CD4-positive, alpha-beta memory T cell (primary cell): ENCODE measurements around the gene HECTD1. TPM values are rescaled to one million over a fixed set of nuclear protein-coding genes. Genes with fewer than 3 reads are reported as not detected.
A peak's percentile ranks its signal among the peaks of the same experiment; 100 is the strongest.

ENCODE experiments used
- CTCF ChIA-PET: fragments of 350-600 bp; sonication (Branson Sonifier 250); formaldehyde crosslinking; loops from one replicate; lab custom pipeline; 2021; ENCODE audit warnings: inconsistent platforms; ENCODE audit not compliant: partially characterized antibody; lab: Charles Lee
- POLR2A ChIA-PET: fragments of 350-600 bp; sonication (Branson Sonifier 250); formaldehyde crosslinking; loops from one replicate; lab custom pipeline; 2021; ENCODE audit not compliant: partially characterized antibody; lab: Charles Lee
- DNase-seq, 5 donors: peaks; one replicate each; pipeline versions ENCODE4 v3.0.0 to v3.0.0-alpha.2; 2020 to 2022; ENCODE audit warnings: mixed read lengths in 1 of 5
- H3K27ac ChIP-seq: one replicate; pipeline ENCODE4 v1.7.0; 2013; ENCODE audit warnings: low read depth, low read length
- H3K27me3 ChIP-seq: 2 replicates; pipeline ENCODE4 v1.7.0; 2013; ENCODE audit warnings: mild to moderate bottlenecking, low read length, moderate library complexity; ENCODE audit not compliant: insufficient read depth
- H3K36me3 ChIP-seq: 2 replicates; pipeline ENCODE4 v1.7.0; 2013; ENCODE audit warnings: mild to moderate bottlenecking, low read length, moderate library complexity; ENCODE audit not compliant: insufficient read depth
- H3K4me1 ChIP-seq: 2 replicates; pipeline ENCODE4 v1.7.0; 2013; ENCODE audit warnings: mild to moderate bottlenecking, low read length, moderate library complexity; ENCODE audit not compliant: insufficient read depth
- H3K4me3 ChIP-seq, 2 donors: one replicate each; pipeline ENCODE4 v1.7.0; 2013; ENCODE audit warnings: low read length in 2 of 2, mild to moderate bottlenecking in 1 of 2
- H3K9me3 ChIP-seq, 2 donors: one replicate each; pipeline ENCODE4 v1.7.0; 2013; ENCODE audit warnings: low read length in 2 of 2, control low read depth in 1 of 2; ENCODE audit not compliant: control insufficient read depth in 1 of 2
- H3K27ac Mint-ChIP-seq, 7 donors: one replicate each; pipeline ENCODE4 v1.8.0; 2020 to 2021; ENCODE audit warnings: mixed read lengths in 7 of 7, mild to moderate bottlenecking in 6 of 7, inconsistent platforms in 3 of 7, moderate library complexity in 3 of 7
- H3K27me3 Mint-ChIP-seq, 2 donors: one replicate each; pipeline ENCODE4 v1.8.0; 2020 to 2021; ENCODE audit warnings: mixed read lengths in 2 of 2
- H3K36me3 Mint-ChIP-seq, 2 donors: one replicate each; pipeline ENCODE4 v1.8.0; 2020 to 2021; ENCODE audit warnings: mixed read lengths in 2 of 2, inconsistent platforms in 1 of 2, mild to moderate bottlenecking in 1 of 2
- H3K4me1 Mint-ChIP-seq, 4 donors: one replicate each; pipeline ENCODE4 v1.8.0; 2020 to 2021; ENCODE audit warnings: mixed read lengths in 4 of 4, mild to moderate bottlenecking in 1 of 4
- H3K4me3 Mint-ChIP-seq, 8 donors: one replicate each; pipeline ENCODE4 v1.8.0; 2020 to 2021; ENCODE audit warnings: mixed read lengths in 8 of 8, mild to moderate bottlenecking in 7 of 8, moderate library complexity in 6 of 8, inconsistent platforms in 3 of 8
- H3K9me3 Mint-ChIP-seq, 8 donors: one replicate each; pipeline ENCODE4 v1.8.0; 2020 to 2021; ENCODE audit warnings: mixed read lengths in 8 of 8, mild to moderate bottlenecking in 5 of 8, inconsistent platforms in 3 of 8, moderate library complexity in 1 of 8
- intact Hi-C: fragments of 100-400 bp; cut with micrococcal nuclease; formaldehyde crosslinking; loops from one replicate; pipeline ENCODE4 v1.15.1; 2023
- polyA plus RNA-seq, 2 donors: library from polyadenylated mRNA; unstranded; fragments of 300-500 nt; fragmentation: Illumina TruSeq; gene quantifications; one replicate each; pipeline ENCODE4 v1.2.3, GENCODE V29; 2021
- total RNA-seq, 2 experiments: library from RNA; stranded (reverse); gene quantifications; one replicate each; pipeline ENCODE4 v1.2.3, GENCODE V29; 2021

The HECTD1 gene
- total and polyA plus RNA-seq, 4 experiments from 2014 or later: 15.6 to 170 (median 96.6) TPM

GRCh38 chr14:31162910-31163649 lies 44.5 kb downstream of the HECTD1 start:
- Mint-ChIP-seq H3K27me3 (no peaks in the 10 kb centered on the region), H3K4me3 (no peak overlapping the region), H3K36me3 (peaks cover 30 to 66% of the 10 kb centered on the region in 2 donors), H3K27ac (peak overlapping the region in 2 of 7 donors; percentile 74 to 78), H3K4me1 (peaks cover 0 to 9% (median 1%) of the 10 kb centered on the region in 4 donors), H3K9me3 (no peaks in the 10 kb centered on the region)
- Histone ChIP-seq H3K36me3 (peaks cover 19% of the 10 kb centered on the region), H3K4me3 (no peak overlapping the region), H3K9me3 (no peaks in the 10 kb centered on the region), H3K27ac (no peak overlapping the region), H3K4me1 (no peaks in the 10 kb centered on the region), H3K27me3 (no peaks in the 10 kb centered on the region)
- intact Hi-C loops: no loop called here
- ChIA-PET CTCF (interaction anchor here (1.7 kb wide), 1 partner anchor 11 kb away, joined by 3 read pairs; no protein-coding TSS in a partner anchor), POLR2A (no interaction called here)
- no peak for DNase-seq

- no peaks in the 10 kb centered on the region for H3K9me3 ChIP-seq
- H3K27ac ChIP-seq: no peak overlapping the region
- DNase-seq: no peak
- no peaks in the 10 kb centered on the region for H3K27me3 ChIP-seq
- Mint-ChIP-seq H3K4me1 (peaks cover 0 to 5% (median 1%) of the 10 kb centered on the region in 4 donors), H3K9me3 (no peaks in the 10 kb centered on the region), H3K27me3 (no peaks in the 10 kb centered on the region), H3K36me3 (peaks cover 26 to 61% of the 10 kb centered on the region in 2 donors), H3K27ac (no peak overlapping the region), H3K4me3 (no peak overlapping the region)
- no peaks in the 10 kb centered on the region for H3K4me1 ChIP-seq
- intact Hi-C loops: no loop called here
- no peak overlapping the region for H3K4me3 ChIP-seq
- CTCF ChIA-PET: no interaction called here
- H3K36me3 ChIP-seq: peaks cover 14% of the 10 kb centered on the region
- POLR2A ChIA-PET: no interaction called here
These were observed 46.3 kb downstream of the HECTD1 start for GRCh38 chr14:31161274-31161673.

GRCh38 chr14:31159682-31160296 lies 47.8 kb downstream of the HECTD1 start:
- no peaks in the 10 kb centered on the region for H3K27me3 ChIP-seq
- ChIA-PET POLR2A (interaction anchor here (0.7 kb wide), 1 partner anchor 350 kb away, joined by 3 read pairs; no protein-coding TSS in a partner anchor), CTCF (interaction anchor here (0.8 kb wide), 1 partner anchor 46 kb away, joined by 4 read pairs; no protein-coding TSS in a partner anchor)
- H3K36me3 Mint-ChIP-seq: peaks cover 22 to 58% of the 10 kb centered on the region in 2 donors
- H3K4me1 ChIP-seq: no peaks in the 10 kb centered on the region
- H3K9me3 Mint-ChIP-seq: no peaks in the 10 kb centered on the region
- intact Hi-C loops: loop anchor here (10.0 kb wide), 1 partner anchor 195 kb away; no protein-coding TSS in a partner anchor
- H3K27me3 Mint-ChIP-seq: no peaks in the 10 kb centered on the region
- no peak overlapping the region for H3K27ac Mint-ChIP-seq
- H3K36me3 ChIP-seq: peaks cover 20% of the 10 kb centered on the region
- no peak for DNase-seq
- no peak overlapping the region for H3K4me3 ChIP-seq
- no peaks in the 10 kb centered on the region for H3K9me3 ChIP-seq
- H3K27ac ChIP-seq: no peak overlapping the region
- H3K4me1 Mint-ChIP-seq: peaks cover 0 to 2% (median 0%) of the 10 kb centered on the region in 4 donors
- H3K4me3 Mint-ChIP-seq: no peak overlapping the region

DNA sequence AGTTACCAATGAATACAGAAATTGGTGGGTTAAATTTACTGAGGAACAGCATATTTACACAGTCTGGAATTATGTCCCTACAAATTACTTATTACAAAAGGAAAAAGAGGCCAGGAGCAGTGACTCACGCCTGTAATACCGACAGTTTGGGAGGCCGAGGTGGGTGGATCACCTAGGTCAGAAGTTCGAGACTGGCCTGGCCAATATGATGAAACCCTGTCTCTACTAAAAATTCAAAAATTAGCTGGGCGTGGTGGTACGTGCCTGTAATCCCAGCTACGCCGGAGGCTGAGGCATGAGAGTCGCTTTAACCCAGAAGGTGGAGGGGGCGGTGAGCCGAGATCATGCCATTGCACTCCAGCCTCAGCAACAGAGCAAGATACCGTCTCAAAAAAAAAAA lies 52.6 kb downstream of the HECTD1 start:
- Mint-ChIP-seq H3K27ac (peak overlapping the region in 2 of 7 donors; percentile 36 to 65), H3K36me3 (peaks cover 28 to 47% of the 10 kb centered on the region in 2 donors), H3K4me3 (peak overlapping the region in 1 of 8 donors; percentile 54), H3K4me1 (peaks cover 0 to 1% (median 0%) of the 10 kb centered on the region in 4 donors), H3K27me3 (no peaks in the 10 kb centered on the region), H3K9me3 (no peaks in the 10 kb centered on the region)
- H3K4me1 ChIP-seq: no peaks in the 10 kb centered on the region
- H3K27ac ChIP-seq: no peak overlapping the region
- no peak for DNase-seq
- peaks cover 30% of the 10 kb centered on the region for H3K36me3 ChIP-seq
- intact Hi-C loops: loop anchor here (10.0 kb wide), 1 partner anchor 200 kb away; no protein-coding TSS in a partner anchor
- H3K27me3 ChIP-seq: no peaks in the 10 kb centered on the region
- POLR2A ChIA-PET: no interaction called here
- H3K4me3 ChIP-seq: no peak overlapping the region
- CTCF ChIA-PET: no interaction called here
- H3K9me3 ChIP-seq: no peaks in the 10 kb centered on the region

- intact Hi-C loops: no loop called here
- Mint-ChIP-seq H3K9me3 (no peaks in the 10 kb centered on the region), H3K27me3 (no peaks in the 10 kb centered on the region), H3K4me3 (no peak overlapping the region), H3K27ac (no peak overlapping the region), H3K36me3 (peaks cover 23 to 52% of the 10 kb centered on the region in 2 donors), H3K4me1 (no peaks in the 10 kb centered on the region)
- Histone ChIP-seq H3K4me3 (no peak overlapping the region), H3K4me1 (no peaks in the 10 kb centered on the region), H3K36me3 (peaks cover 47% of the 10 kb centered on the region), H3K9me3 (no peaks in the 10 kb centered on the region), H3K27ac (no peak overlapping the region), H3K27me3 (no peaks in the 10 kb centered on the region)
- no peak for DNase-seq
- ChIA-PET CTCF (no interaction called here), POLR2A (no interaction called here)
These were observed 65.0 kb downstream of the HECTD1 start for GRCh38 chr14:31142455-31143087.

DNA sequence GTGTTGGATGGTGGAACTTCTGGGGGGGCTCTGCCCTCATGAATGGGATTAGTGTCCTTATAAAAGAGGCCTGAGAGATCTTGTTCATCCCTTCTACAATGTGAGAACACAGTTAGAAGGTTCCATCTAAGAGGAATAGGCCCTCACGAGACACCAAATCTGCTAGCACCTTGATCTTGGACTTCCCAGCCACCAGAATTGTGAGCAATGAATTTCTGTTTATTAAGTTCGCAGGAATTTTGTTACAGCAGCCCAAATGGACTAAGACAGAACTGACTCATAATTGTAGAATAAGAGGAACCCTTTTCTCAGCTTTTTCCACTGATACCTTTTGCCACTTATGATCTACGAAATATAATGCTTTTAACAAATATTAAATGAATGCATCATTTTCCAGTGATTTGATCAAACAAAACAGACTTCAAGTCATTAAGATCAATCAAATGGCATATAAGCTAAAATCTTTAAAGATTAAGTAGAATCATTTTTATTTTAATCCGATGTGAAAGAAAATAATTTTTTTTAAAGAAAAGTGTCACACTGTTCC lies 68.2 kb downstream of the HECTD1 start:
- no peak overlapping the region for H3K27ac ChIP-seq
- H3K4me1 ChIP-seq: no peaks in the 10 kb centered on the region
- POLR2A ChIA-PET: interaction anchor here (1.3 kb wide), 1 partner anchor 12 kb away, joined by 5 read pairs; no protein-coding TSS in a partner anchor
- H3K4me3 Mint-ChIP-seq: no peak overlapping the region
- no peaks in the 10 kb centered on the region for H3K27me3 Mint-ChIP-seq
- H3K27me3 ChIP-seq: no peaks in the 10 kb centered on the region
- H3K9me3 Mint-ChIP-seq: no peaks in the 10 kb centered on the region
- H3K27ac Mint-ChIP-seq: peak overlapping the region in 3 of 7 donors; percentile 2 to 69 (median 67)
- H3K4me3 ChIP-seq: no peak overlapping the region
- no peaks in the 10 kb centered on the region for H3K9me3 ChIP-seq
- DNase-seq: no peak
- H3K4me1 Mint-ChIP-seq: no peaks in the 10 kb centered on the region
- intact Hi-C loops: no loop called here
- H3K36me3 Mint-ChIP-seq: peaks cover 34 to 55% of the 10 kb centered on the region in 2 donors
- CTCF ChIA-PET: no interaction called here
- peaks cover 38% of the 10 kb centered on the region for H3K36me3 ChIP-seq

DNA sequence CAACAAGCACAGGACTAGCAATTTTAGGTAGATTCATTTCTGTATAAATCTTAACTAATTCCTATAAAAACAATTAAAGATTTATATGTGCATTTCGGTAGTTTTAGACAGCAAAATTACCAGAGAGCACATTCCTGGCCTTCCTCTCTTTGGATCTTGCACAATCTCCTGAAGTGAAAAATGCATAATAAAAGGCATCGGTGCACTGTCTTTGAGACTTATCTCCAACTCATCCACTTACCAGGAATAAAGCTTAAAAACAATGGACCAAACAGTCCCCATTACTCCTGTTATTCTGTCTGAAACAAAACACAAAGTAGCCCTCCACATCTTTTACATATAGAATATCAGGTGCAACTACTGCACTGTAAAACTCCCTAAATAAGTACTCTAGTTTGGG lies 69.3 kb downstream of the HECTD1 start:
- ChIA-PET CTCF (no interaction called here), POLR2A (no interaction called here)
- Histone ChIP-seq H3K9me3 (no peaks in the 10 kb centered on the region), H3K4me1 (no peaks in the 10 kb centered on the region), H3K27me3 (no peaks in the 10 kb centered on the region), H3K27ac (no peak overlapping the region), H3K36me3 (peaks cover 29% of the 10 kb centered on the region), H3K4me3 (no peak overlapping the region)
- Mint-ChIP-seq H3K4me3 (no peak overlapping the region), H3K27me3 (no peaks in the 10 kb centered on the region), H3K4me1 (no peaks in the 10 kb centered on the region), H3K27ac (peak overlapping the region in 4 of 7 donors; percentile 29 to 72 (median 54)), H3K36me3 (peaks cover 34 to 49% of the 10 kb centered on the region in 2 donors), H3K9me3 (no peaks in the 10 kb centered on the region)
- no peak for DNase-seq
- intact Hi-C loops: no loop called here
